H1 (cell line): ENCODE measurements around the gene AOC1. TPM values are rescaled to one million over a fixed set of nuclear protein-coding genes. Genes with fewer than 3 reads are reported as not detected.

Experiments
- CTCF ChIA-PET: fragments of 300-600 bp; sonication (Branson Sonifier 250); formaldehyde crosslinking; loops from one replicate; lab custom pipeline; 2021; ENCODE audit not compliant: partially characterized antibody; lab: Charles Lee
- POLR2A ChIA-PET: fragments of 300-600 bp; sonication (Branson Sonifier 250); formaldehyde crosslinking; loops from one replicate; lab custom pipeline; 2021; ENCODE audit warnings: inconsistent platforms; ENCODE audit not compliant: partially characterized antibody; lab: Charles Lee
- DNase-seq, 2 experiments: peaks; one replicate each; pipeline versions ENCODE4 v3.0.0 to v3.0.0-alpha.2; 2010 to 2022; ENCODE audit warnings: low spot score in 2 of 2, low read depth in 1 of 2, mixed read lengths in 1 of 2
- FAIRE-seq: peaks from 2 replicates; lab custom pipeline; 2011; peaks lifted over from hg19 to GRCh38; lab: Jason Lieb, UNC
- H2AFZ ChIP-seq: 2 replicates; pipeline ENCODE4 v1.8.1; 2012; ENCODE audit warnings: low read length, inconsistent platforms
- H2AK5ac ChIP-seq: 2 replicates; pipeline ENCODE4 v1.6.1; 2013; ENCODE audit warnings: low read depth, low read length
- H2BK120ac ChIP-seq: replicated peaks from 2 replicates; pipeline ENCODE3; 2013; ENCODE audit warnings: low read depth, low read length, inconsistent platforms
- H2BK12ac ChIP-seq: 2 replicates; pipeline ENCODE4 v1.6.1; 2013; ENCODE audit warnings: low read depth, low read length
- H2BK15ac ChIP-seq: 2 replicates; pipeline ENCODE4 v1.6.1; 2013; ENCODE audit warnings: low read length
- H2BK20ac ChIP-seq: 2 replicates; pipeline ENCODE4 v1.6.1; 2013; ENCODE audit warnings: low read length
- H2BK5ac ChIP-seq: 2 replicates; pipeline ENCODE4 v1.6.1; 2013; ENCODE audit warnings: low read depth, low read length
- H3K14ac ChIP-seq: 2 replicates; pipeline ENCODE4 v1.6.1; 2013; ENCODE audit warnings: inconsistent platforms; ENCODE audit not compliant: insufficient read length
- H3K18ac ChIP-seq: 2 replicates; pipeline ENCODE4 v1.6.1; 2013; ENCODE audit warnings: low read length; ENCODE audit errors: extremely low read depth
- H3K23ac ChIP-seq: 2 replicates; pipeline ENCODE4 v1.6.1; 2013; ENCODE audit warnings: inconsistent platforms; ENCODE audit not compliant: insufficient read length
- H3K23me2 ChIP-seq: 2 replicates; pipeline ENCODE4 v1.6.1; 2013; ENCODE audit warnings: low read depth, low read length
- H3K27ac ChIP-seq: 2 replicates; pipeline ENCODE4 v1.6.1; 2011; ENCODE audit warnings: low read depth, low read length, inconsistent platforms
- H3K27me3 ChIP-seq, 4 experiments: replicated peaks in 1 of 4; 1 replicate in 1 of 4; 2 replicates in 3 of 4; pipeline versions ENCODE4 v1.6.1 to v1.8.1; 2011 to 2013; ENCODE audit warnings: low read length in 3 of 4, mild to moderate bottlenecking in 3 of 4, inconsistent platforms in 2 of 4, mixed read lengths in 2 of 4, moderate library complexity in 1 of 4; ENCODE audit not compliant: control insufficient read depth in 3 of 4, insufficient read depth in 3 of 4; ENCODE audit errors: extremely low read depth in 1 of 4
- H3K36me3 ChIP-seq, 4 experiments: 2 replicates each; pipeline versions ENCODE4 v1.6.1 to v1.8.1; 2011 to 2013; ENCODE audit warnings: mild to moderate bottlenecking in 4 of 4, low read length in 3 of 4, moderate library complexity in 2 of 4, control low read depth in 1 of 4, inconsistent platforms in 1 of 4; ENCODE audit not compliant: insufficient read depth in 4 of 4, control insufficient read depth in 2 of 4
- H3K4ac ChIP-seq: replicated peaks from 2 replicates; pipeline ENCODE3; 2013; ENCODE audit warnings: low read length, low read depth, mixed read lengths, inconsistent platforms; ENCODE audit not compliant: insufficient read length
- H3K4me1 ChIP-seq, 4 experiments: replicated peaks in 1 of 4; 1 replicate in 1 of 4; 2 replicates in 3 of 4; pipeline versions ENCODE4 v1.6.1 to v1.8.1; 2011 to 2013; ENCODE audit warnings: low read length in 3 of 4, inconsistent platforms in 2 of 4, mixed read lengths in 1 of 4; ENCODE audit not compliant: insufficient read depth in 4 of 4, control insufficient read depth in 3 of 4
- H3K4me2 ChIP-seq, 2 experiments: 2 replicates each; pipeline versions ENCODE4 v1.6.1 to v1.8.1; 2011 to 2013; ENCODE audit warnings: low read depth in 2 of 2, low read length in 2 of 2, control low read depth in 1 of 2, inconsistent platforms in 1 of 2, mild to moderate bottlenecking in 1 of 2; ENCODE audit not compliant: insufficient read depth in 1 of 2
- H3K4me3 ChIP-seq, 4 experiments: fragments of 200-600, 300-600 bp in 1 of 4; sonication (generic), shearing (Covaris generic), sonication (Bioruptor Twin) in 1 of 4; 2 replicates each; pipeline versions ENCODE4 v1.5.1 to v1.8.1; 2011 to 2016; ENCODE audit warnings: low read length in 4 of 4, low read depth in 3 of 4, control low read depth in 2 of 4, inconsistent platforms in 2 of 4, mild to moderate bottlenecking in 2 of 4, mixed read lengths in 1 of 4, moderate library complexity in 1 of 4; ENCODE audit not compliant: insufficient read depth in 2 of 4; ENCODE audit errors: extremely low read depth in 1 of 4
- H3K56ac ChIP-seq: replicated peaks from 2 replicates; pipeline ENCODE3; 2013; ENCODE audit warnings: low read depth, mild to moderate bottlenecking, mixed read lengths, low read length, inconsistent platforms; ENCODE audit not compliant: insufficient read length
- H3K79me1 ChIP-seq: 2 replicates; pipeline ENCODE4 v1.6.1; 2013; ENCODE audit warnings: low read depth, low read length, control low read depth
- H3K79me2 ChIP-seq, 2 experiments: 2 replicates each; pipeline versions ENCODE4 v1.6.1 to v1.8.1; 2012 to 2013; ENCODE audit warnings: low read length in 2 of 2, mild to moderate bottlenecking in 2 of 2, inconsistent platforms in 1 of 2; ENCODE audit not compliant: insufficient read depth in 2 of 2, control insufficient read depth in 1 of 2
- H3K9ac ChIP-seq, 4 experiments: replicated peaks in 1 of 4; 1 replicate in 1 of 4; 2 replicates in 3 of 4; pipeline versions ENCODE4 v1.6.1 to v1.8.1; 2011 to 2013; ENCODE audit warnings: low read depth in 3 of 4, low read length in 3 of 4, control low read depth in 2 of 4, mild to moderate bottlenecking in 2 of 4, moderate library complexity in 2 of 4, inconsistent platforms in 1 of 4; ENCODE audit errors: extremely low read depth in 1 of 4
- H3K9me3 ChIP-seq, 2 experiments: 2 replicates each; pipeline versions ENCODE4 v1.6.1 to v1.8.1; 2012 to 2013; ENCODE audit warnings: mild to moderate bottlenecking in 2 of 2, moderate library complexity in 2 of 2, control low read depth in 1 of 2, inconsistent platforms in 1 of 2, low read depth in 1 of 2, low read length in 1 of 2, mixed read lengths in 1 of 2; ENCODE audit not compliant: insufficient read depth in 2 of 2
- H4K20me1 ChIP-seq, 2 experiments: replicated peaks in 1 of 2; 2 replicates each; pipeline versions ENCODE3 to v1.8.1; 2011 to 2013; ENCODE audit warnings: inconsistent platforms in 2 of 2, low read length in 2 of 2, mild to moderate bottlenecking in 1 of 2; ENCODE audit not compliant: insufficient read depth in 2 of 2, control insufficient read depth in 1 of 2
- H4K5ac ChIP-seq: 2 replicates; pipeline ENCODE4 v1.6.1; 2013; ENCODE audit warnings: low read length, low read depth, mixed read lengths, inconsistent platforms; ENCODE audit not compliant: insufficient read length
- H4K8ac ChIP-seq: 2 replicates; pipeline ENCODE4 v1.8.0; 2013; ENCODE audit warnings: mild to moderate bottlenecking, moderate library complexity, low read length, inconsistent platforms; ENCODE audit not compliant: insufficient read depth; ENCODE audit errors: extremely low read depth
- H4K91ac ChIP-seq: replicated peaks from 2 replicates; pipeline ENCODE3; 2013; ENCODE audit warnings: low read length, mixed read lengths, inconsistent platforms; ENCODE audit not compliant: insufficient read length
- CEBPB ChIP-seq: IDR thresholded peaks from 2 replicates; pipeline ENCODE4 v1.6.1; 2012; ENCODE audit warnings: low read depth, low read length
- CHD2 ChIP-seq: IDR thresholded peaks from 2 replicates; pipeline ENCODE4 v1.6.1; 2012; ENCODE audit warnings: low read length, improper control_type of control experiment
- EGR1 ChIP-seq: IDR thresholded peaks from 2 replicates; pipeline ENCODE4 v1.6.1; 2011; ENCODE audit warnings: low read depth, low read length, borderline replicate concordance
- HDAC2 ChIP-seq, 2 experiments: fragments of 300-600 bp in 1 of 2; sonication (generic) in 1 of 2; IDR thresholded peaks; 2 replicates each; pipeline ENCODE4 v1.6.1; 2011 to 2012; ENCODE audit warnings: low read depth in 2 of 2, low read length in 2 of 2, mild to moderate bottlenecking in 2 of 2, moderate library complexity in 2 of 2, borderline replicate concordance in 1 of 2, inconsistent platforms in 1 of 2
- POLR2A ChIP-seq, 2 experiments: IDR thresholded peaks; 1 replicate in 1 of 2; 2 replicates in 1 of 2; pipeline ENCODE4 v1.6.1; 2011; ENCODE audit warnings: low read depth in 2 of 2, low read length in 2 of 2, mild to moderate bottlenecking in 2 of 2; ENCODE audit errors: control extremely low read depth in 1 of 2
- RAD21 ChIP-seq, 2 experiments: IDR thresholded peaks in 1 of 2; conservative IDR thresholded peaks in 1 of 2; 2 replicates each; pipeline ENCODE4 v1.6.1; 2011; ENCODE audit warnings: low read depth in 2 of 2, low read length in 2 of 2, improper control_type of control experiment in 1 of 2, inconsistent platforms in 1 of 2, mild to moderate bottlenecking in 1 of 2, moderate library complexity in 1 of 2
- SP1 ChIP-seq: IDR thresholded peaks from 2 replicates; pipeline ENCODE4 v1.6.1; 2011; ENCODE audit warnings: low read depth, low read length
- SP4 ChIP-seq: IDR thresholded peaks from 2 replicates; pipeline ENCODE4 v1.6.1; 2012; ENCODE audit warnings: low read length, inconsistent platforms
- TAF1 ChIP-seq: IDR thresholded peaks from 2 replicates; pipeline ENCODE4 v1.6.1; 2011; ENCODE audit warnings: mild to moderate bottlenecking, low read depth, low read length
- USF2 ChIP-seq: IDR thresholded peaks from 2 replicates; pipeline ENCODE4 v1.6.1; 2011; ENCODE audit warnings: low read length, improper control_type of control experiment
- ZNF274 ChIP-seq: IDR thresholded peaks from 2 replicates; pipeline ENCODE4 v1.7.0; 2012; ENCODE audit warnings: low read length, borderline replicate concordance; ENCODE audit errors: extremely low read depth
- WGBS, 2 experiments: shearing (Covaris generic) in 1 of 2; methylation state at CpG; one replicate each; pipeline versions ENCODE4 v1.1.6 to v1.1.7; 2013 to 2015; ENCODE audit warnings: low lambda C conversion rate in 2 of 2, mixed read lengths in 2 of 2, inconsistent platforms in 1 of 2, low coverage in 1 of 2, missing lambda C conversion rate in 1 of 2; ENCODE audit not compliant: insufficient replicate concordance in 2 of 2, insufficient coverage in 1 of 2, insufficient read length in 1 of 2; ENCODE audit errors: extremely low coverage in 1 of 2, missing lambda C conversion rate in 1 of 2; 5-methylcytosine and 5-hydroxymethylcytosine counted together
- polyA plus RNA-seq, 7 experiments: library from polyadenylated mRNA; depleted of rRNA in 3 of 7; stranded (reverse) in 5 of 7; unstranded in 2 of 7; fragments of >200 nt in 5 of 7; fragments of 200-250 nt in 2 of 7; gene quantifications; 1 replicate in 5 of 7; 2 replicates in 1 of 7; 4 replicates in 1 of 7; pipeline versions ENCODE4 v1.2.1 to v1.2.3, GENCODE V29; 2011 to 2013; ENCODE audit warnings: missing spikeins in 2 of 7, mixed read lengths in 2 of 7
- total RNA-seq: library from RNA; stranded (reverse); fragmentation: NEBNext Ultra II Directional; extraction: Animal tissue kit (Norgen Biotek cat#: 25700); gene quantifications from 2 replicates; pipeline ENCODE4 v1.2.1, GENCODE V29; 2021

Gene AOC1
- total and polyA plus RNA-seq, 2 of the 8 experiments (the other 6 are each of a cell fraction or from before 2014, with no cell fraction given) = 0.15 to 0.17 TPM

GRCh38 chr7:150854066-150855000 lies 2.0 kb downstream of the AOC1 start:
- CTCF ChIA-PET = interaction anchor here (1.0 kb wide), 1 partner anchor 23 kb away, joined by 3 read pairs; no protein-coding TSS in a partner anchor
- no peak for FAIRE-seq
- TF ChIP-seq USF2 = no peak
- TF ChIP-seq RAD21 (IDR thresholded peaks at IDR 0.05 in 1 of 2, conservative IDR thresholded peaks at IDR 0.05 in 1 of 2; ENCODE audit: low read depth in 2 of 2, low read length in 2 of 2) = no peak
- TF ChIP-seq SP4 = no peak
- no peak for TF ChIP-seq ZNF274
- no peak for TF ChIP-seq HDAC2 (IDR thresholded peaks at IDR 0.05; ENCODE audit: borderline replicate concordance in 1 of 2, low read depth in 2 of 2, low read length in 2 of 2)
- no peak for TF ChIP-seq SP1
- TF ChIP-seq EGR1 = no peak
- TF ChIP-seq CHD2 = no peak
- TF ChIP-seq POLR2A (IDR thresholded peaks at IDR 0.05; ENCODE audit: control extremely low read depth in 1 of 2, low read depth in 2 of 2, low read length in 2 of 2) = no peak
- no peak for TF ChIP-seq TAF1
- TF ChIP-seq CEBPB = no peak

More at GRCh38 chr7:150854066-150855000, 2.0 kb downstream of the AOC1 start:
- Histone ChIP-seq H4K5ac (no peak overlapping the region), H3K4ac (no peak overlapping the region), H3K79me1 (no peaks in the 10 kb centered on the region), H4K20me1 (no peaks in the 10 kb centered on the region), H3K9me3 (no peaks in the 10 kb centered on the region), H3K4me1 (peaks cover 0 to 6% (median 1%) of the 10 kb centered on the region in 4 experiments; a peak in 1 of 7 replicates), H3K4me3 (no peak overlapping the region), H3K27ac (no peak overlapping the region), H3K79me2 (no peaks in the 10 kb centered on the region), H4K91ac (no peak overlapping the region), H3K23me2 (no peaks in the 10 kb centered on the region), H2BK20ac (no peak overlapping the region), H3K14ac (no peak overlapping the region), H2BK5ac (no peak overlapping the region), H3K23ac (no peak overlapping the region), H2AFZ (no peak overlapping the region), H2AK5ac (no peak overlapping the region), H3K18ac (no peak overlapping the region), H3K56ac (no peak overlapping the region), H2BK120ac (no peak overlapping the region), H2BK15ac (no peak overlapping the region), H2BK12ac (no peak overlapping the region), H3K36me3 (no peaks in the 10 kb centered on the region), H3K27me3 (no peaks in the 10 kb centered on the region), H4K8ac (no peak overlapping the region; the same call in 1 of the 2 replicates), H3K9ac (no peak overlapping the region), H3K4me2 (no peak overlapping the region)
- POLR2A ChIA-PET = no interaction called here
- 86% methylated on average over 19 of the region's 19 CpGs; no CpG with 5 or more reads in 1 of the 2 experiments for WGBS, 2 experiments
- peak in 1 of 2 experiments; percentile 38 for DNase-seq
